ENCODE data around the gene CDH6.

CDH6 gene

GRCh38 chr5:31250201-31250600 is 56.7 kb downstream of the CDH6 start:
- DNase-seq (ENCODE audit: low spot score), result no peak

GRCh38 chr5:31251032-31251431 is 57.5 kb downstream of the CDH6 start:
- DNase-seq (ENCODE audit: low spot score), result no peak

GRCh38 chr5:31255041-31255440 is 61.6 kb downstream of the CDH6 start:
- no peak for DNase-seq (ENCODE audit: low spot score)

GRCh38 chr5:31268256-31268655 is 74.8 kb downstream of the CDH6 start:
- DNase-seq (ENCODE audit: low spot score), result no peak

- DNase-seq (ENCODE audit: low spot score), result no peak
These were observed 75.2 kb downstream of the CDH6 start for GRCh38 chr5:31268686-31269085.

- no peak for DNase-seq (ENCODE audit: low spot score)
These were observed 75.8 kb downstream of the CDH6 start for GRCh38 chr5:31269259-31269658.

GRCh38 chr5:31270396-31270795 is 76.9 kb downstream of the CDH6 start:
- no peak for DNase-seq (ENCODE audit: low spot score)

- no peak for DNase-seq (ENCODE audit: low spot score)
These were observed 78.1 kb downstream of the CDH6 start for GRCh38 chr5:31271567-31271966.

- DNase-seq (ENCODE audit: low spot score), result no peak
These were observed 79.7 kb downstream of the CDH6 start for GRCh38 chr5:31273161-31273560.

GRCh38 chr5:31273631-31274378 is 80.3 kb downstream of the CDH6 start:
- no peak for DNase-seq (ENCODE audit: low spot score)

GRCh38 chr5:31280210-31280609 is 86.7 kb downstream of the CDH6 start:
- no peak for DNase-seq (ENCODE audit: low spot score)

GRCh38 chr5:31283326-31283725 is 89.8 kb downstream of the CDH6 start:
- DNase-seq (ENCODE audit: low spot score), result no peak

GRCh38 chr5:31285025-31285424 is 91.5 kb downstream of the CDH6 start:
- DNase-seq (ENCODE audit: low spot score), result no peak

- DNase-seq (ENCODE audit: low spot score), result no peak
These were observed 94.5 kb downstream of the CDH6 start for GRCh38 chr5:31287985-31288384.

- DNase-seq (ENCODE audit: low spot score), result no peak
These were observed 95.9 kb downstream of the CDH6 start for GRCh38 chr5:31289429-31289828.

- no peak for DNase-seq (ENCODE audit: low spot score)
These were observed 97.9 kb downstream of the CDH6 start for GRCh38 chr5:31291323-31291854.

- no peak for DNase-seq (ENCODE audit: low spot score)
These were observed 107.0 kb downstream of the CDH6 start for GRCh38 chr5:31300501-31300900.

- no peak for DNase-seq (ENCODE audit: low spot score)
These were observed 108.3 kb downstream of the CDH6 start for GRCh38 chr5:31301833-31302232.

- no peak for DNase-seq (ENCODE audit: low spot score)
These were observed 110.2 kb downstream of the CDH6 start for GRCh38 chr5:31303688-31304087.

GRCh38 chr5:31317665-31318064 is 124.2 kb downstream of the CDH6 start:
- DNase-seq (ENCODE audit: low spot score), result no peak

GRCh38 chr5:31319335-31319734 is 125.8 kb downstream of the CDH6 start:
- DNase-seq (ENCODE audit: low spot score), result no peak

GRCh38 chr5:31322946-31323345 is 129.5 kb downstream of the CDH6 start:
- no peak for DNase-seq (ENCODE audit: low spot score)

GRCh38 chr5:31324842-31325241 is 131.4 kb downstream of the CDH6 start:
- no peak for DNase-seq (ENCODE audit: low spot score)

Data from putamen (tissue), 1 donor.